22Rv1 (cell line): Measurements from ENCODE around the gene MAP1LC3B2.

Experiments
- CTCF ChIP-seq: fragments of 450-650 bp; IDR thresholded peaks from 2 replicates; pipeline ENCODE4 v1.5.1; 2017; ENCODE audit warnings: mild to moderate bottlenecking
- ZFX ChIP-seq: fragments of 450-650 bp; IDR thresholded peaks from 2 replicates; pipeline ENCODE4 v1.6.1; 2017; ENCODE audit warnings: antibody characterized with exemption, borderline replicate concordance

- TF ChIP-seq CTCF (no peak), ZFX (no peak)
Measured at GRCh38 chr12:116558280-116559161, 660 bp upstream of the MAP1LC3B2 start.
